Natural killer cell (primary cell): ENCODE measurements around the gene SEC16A. TPM values are rescaled to one million over a fixed set of nuclear protein-coding genes. Genes with fewer than 3 reads are reported as not detected.

Experiments used
- ATAC-seq, 3 donors: fragments of 150-1000 bp in 2 of 3; fragments of 200-7000 bp in 1 of 3; cut with Tn5 transposase; 1 replicate in 1 of 3; 2 replicates in 2 of 3; pipeline ENCODE4 v1.10.0; 2021; ENCODE audit warnings: mild to moderate bottlenecking in 2 of 3, moderate library complexity in 2 of 3
- DNase-seq, 2 donors: peaks; one replicate each; pipeline versions ENCODE4 v3.0.0 to v3.0.0-alpha.2; 2013 to 2021; ENCODE audit warnings: mixed read lengths in 1 of 2
- H3K27ac ChIP-seq: one replicate; pipeline ENCODE4 v1.5.1; 2013; ENCODE audit warnings: mild to moderate bottlenecking, low read length
- H3K27me3 ChIP-seq: one replicate; pipeline ENCODE4 v1.6.1; 2013; ENCODE audit warnings: low read length; ENCODE audit not compliant: control insufficient read depth, insufficient read depth
- H3K36me3 ChIP-seq: one replicate; pipeline ENCODE4 v1.6.1; 2013; ENCODE audit warnings: low read length; ENCODE audit not compliant: control insufficient read depth, insufficient read depth
- H3K4me1 ChIP-seq: one replicate; pipeline ENCODE4 v1.6.1; 2013; ENCODE audit warnings: low read length; ENCODE audit not compliant: control insufficient read depth, insufficient read depth
- H3K4me3 ChIP-seq: one replicate; pipeline ENCODE4 v1.5.1; 2013; ENCODE audit warnings: low read length
- H3K9me3 ChIP-seq: one replicate; pipeline ENCODE4 v1.6.1; 2013; ENCODE audit warnings: low read length; ENCODE audit not compliant: control insufficient read depth, insufficient read depth
- H3K27ac Mint-ChIP-seq, 2 donors: one replicate each; pipeline ENCODE4 v1.8.0; 2022; ENCODE audit warnings: mild to moderate bottlenecking in 2 of 2, mixed read lengths in 2 of 2, moderate library complexity in 1 of 2
- H3K27me3 Mint-ChIP-seq, 2 donors: one replicate each; pipeline ENCODE4 v1.8.0; 2022; ENCODE audit warnings: low read depth in 2 of 2, mixed read lengths in 2 of 2
- H3K36me3 Mint-ChIP-seq: one replicate; pipeline ENCODE4 v1.8.0; 2022; ENCODE audit warnings: mixed read lengths
- H3K4me1 Mint-ChIP-seq, 2 donors: one replicate each; pipeline ENCODE4 v1.8.0; 2022; ENCODE audit warnings: mixed read lengths in 2 of 2
- H3K4me3 Mint-ChIP-seq: one replicate; pipeline ENCODE4 v1.8.0; 2022; ENCODE audit warnings: mild to moderate bottlenecking, moderate library complexity, mixed read lengths
- H3K9me3 Mint-ChIP-seq, 2 donors: one replicate each; pipeline ENCODE4 v1.8.0; 2022; ENCODE audit warnings: mixed read lengths in 2 of 2
- WGBS: methylation state at CpG from one replicate; pipeline ENCODE4 v1.1.7; 2013; ENCODE audit warnings: missing lambda C conversion rate; ENCODE audit not compliant: insufficient coverage; 5-methylcytosine and 5-hydroxymethylcytosine counted together
- intact Hi-C: fragments of 100-400 bp; cut with micrococcal nuclease; formaldehyde crosslinking; loops from one replicate; pipeline ENCODE4 v1.14.2; 2022
- total RNA-seq, 4 donors: library from RNA; stranded (reverse); fragments of 120-200 nt in 1 of 4; gene quantifications; one replicate each; pipeline versions ENCODE4 v1.2.3 to v1.2.4, GENCODE V29; 2013 to 2022
- TF ChIP-seq, protein P1 (sequence below): fragments of 200-600 bp; IDR thresholded peaks from one replicate; pipeline ENCODE4 v1.8.0; 2022; ENCODE audit warnings: antibody characterized with exemption

Gene SEC16A
- total RNA-seq, 3 donors from 2014 or later (not counting 1 experiment from before 2014, with no cell fraction given) = 84.3 to 89.0 (median 87.1) TPM

DNA sequence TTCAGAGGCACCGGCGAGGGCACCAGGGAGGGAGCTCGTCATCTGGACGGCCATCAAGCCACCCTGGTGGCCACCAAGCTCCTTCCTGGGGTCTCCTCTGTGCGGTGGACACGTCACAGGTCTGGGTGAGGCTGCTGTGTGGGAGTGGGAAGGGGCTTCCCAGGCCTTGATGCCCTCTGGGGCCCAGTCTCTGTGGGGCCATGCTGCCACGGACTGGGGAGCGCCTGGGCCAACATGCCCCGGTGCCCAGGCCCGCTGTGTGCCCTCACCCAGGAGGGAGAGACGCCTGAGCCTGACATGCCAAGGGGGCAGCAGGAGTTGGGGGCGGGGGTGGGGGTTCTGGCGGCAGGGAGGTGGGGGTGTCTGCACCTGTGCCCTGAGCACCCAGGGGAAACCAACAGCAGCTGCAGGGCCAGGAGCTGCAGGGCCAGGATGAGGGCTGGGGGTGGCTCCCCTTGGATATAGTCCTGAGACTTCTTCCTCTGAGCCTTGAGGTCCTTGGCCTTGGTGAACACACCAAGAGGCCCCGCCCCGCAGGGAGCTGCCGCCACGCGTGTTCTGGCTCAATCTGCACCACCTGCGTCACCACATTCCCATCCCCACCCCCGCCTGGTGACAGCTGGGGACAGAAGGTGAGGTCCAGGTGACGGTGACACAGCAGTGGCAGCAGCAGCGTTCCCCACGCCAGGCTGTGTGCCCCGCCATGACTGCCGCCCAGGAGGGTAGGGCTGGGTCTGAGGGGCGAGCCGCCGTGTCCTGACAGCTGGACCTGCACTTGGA lies 15.3 kb upstream of the SEC16A start:
- intact Hi-C loops = no loop called here
- no peaks in the 10 kb centered on the region for H3K36me3 Mint-ChIP-seq
- Histone ChIP-seq H3K4me3 (no peak overlapping the region), H3K36me3 (peaks cover 75% of the 10 kb centered on the region), H3K27me3 (no peaks in the 10 kb centered on the region), H3K9me3 (no peaks in the 10 kb centered on the region), H3K27ac (no peak overlapping the region), H3K4me1 (no peaks in the 10 kb centered on the region)
- no peaks in the 10 kb centered on the region for H3K27me3 Mint-ChIP-seq
- TF ChIP-seq, protein P1, sequence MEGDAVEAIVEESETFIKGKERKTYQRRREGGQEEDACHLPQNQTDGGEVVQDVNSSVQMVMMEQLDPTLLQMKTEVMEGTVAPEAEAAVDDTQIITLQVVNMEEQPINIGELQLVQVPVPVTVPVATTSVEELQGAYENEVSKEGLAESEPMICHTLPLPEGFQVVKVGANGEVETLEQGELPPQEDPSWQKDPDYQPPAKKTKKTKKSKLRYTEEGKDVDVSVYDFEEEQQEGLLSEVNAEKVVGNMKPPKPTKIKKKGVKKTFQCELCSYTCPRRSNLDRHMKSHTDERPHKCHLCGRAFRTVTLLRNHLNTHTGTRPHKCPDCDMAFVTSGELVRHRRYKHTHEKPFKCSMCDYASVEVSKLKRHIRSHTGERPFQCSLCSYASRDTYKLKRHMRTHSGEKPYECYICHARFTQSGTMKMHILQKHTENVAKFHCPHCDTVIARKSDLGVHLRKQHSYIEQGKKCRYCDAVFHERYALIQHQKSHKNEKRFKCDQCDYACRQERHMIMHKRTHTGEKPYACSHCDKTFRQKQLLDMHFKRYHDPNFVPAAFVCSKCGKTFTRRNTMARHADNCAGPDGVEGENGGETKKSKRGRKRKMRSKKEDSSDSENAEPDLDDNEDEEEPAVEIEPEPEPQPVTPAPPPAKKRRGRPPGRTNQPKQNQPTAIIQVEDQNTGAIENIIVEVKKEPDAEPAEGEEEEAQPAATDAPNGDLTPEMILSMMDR = no peak
- DNase-seq (no peak), ATAC-seq (no peak)
- no peak overlapping the region for H3K27ac Mint-ChIP-seq
- 92% methylated on average over 28 of the region's 28 CpGs for WGBS
- peaks cover 0 to 4% of the 10 kb centered on the region in 2 donors for H3K4me1 Mint-ChIP-seq
- no peaks in the 10 kb centered on the region for H3K9me3 Mint-ChIP-seq
- H3K4me3 Mint-ChIP-seq = no peak overlapping the region

- Mint-ChIP-seq H3K36me3 (no peaks in the 10 kb centered on the region), H3K4me3 (no peak overlapping the region), H3K9me3 (no peaks in the 10 kb centered on the region), H3K27me3 (no peaks in the 10 kb centered on the region), H3K4me1 (peaks cover 0 to 4% of the 10 kb centered on the region in 2 donors), H3K27ac (no peak overlapping the region)
- ATAC-seq = no peak
- Histone ChIP-seq H3K4me1 (no peaks in the 10 kb centered on the region), H3K9me3 (no peaks in the 10 kb centered on the region), H3K36me3 (peaks cover 66% of the 10 kb centered on the region), H3K27me3 (no peaks in the 10 kb centered on the region), H3K27ac (no peak overlapping the region), H3K4me3 (no peak overlapping the region)
- DNase-seq = no peak
- intact Hi-C loops = no loop called here
- WGBS = 96% methylated on average over 56 of the region's 56 CpGs
- TF ChIP-seq, protein P1 = no peak
Measured at GRCh38 chr9:136496801-136497620, 14.2 kb upstream of the SEC16A start.

- intact Hi-C loops = no loop called here
- Histone ChIP-seq H3K4me1 (no peaks in the 10 kb centered on the region), H3K27ac (no peak overlapping the region), H3K4me3 (no peak overlapping the region), H3K27me3 (no peaks in the 10 kb centered on the region), H3K9me3 (no peaks in the 10 kb centered on the region), H3K36me3 (peaks cover 59% of the 10 kb centered on the region)
- ATAC-seq = no peak
- 81% methylated on average over 18 of the region's 18 CpGs for WGBS
- no peak overlapping the region for H3K4me3 Mint-ChIP-seq
- H3K27ac Mint-ChIP-seq = no peak overlapping the region
- H3K9me3 Mint-ChIP-seq = no peaks in the 10 kb centered on the region
- no peaks in the 10 kb centered on the region for H3K27me3 Mint-ChIP-seq
- no peak for DNase-seq
- TF ChIP-seq, protein P1 = no peak
- peaks cover 0 to 4% of the 10 kb centered on the region in 2 donors for H3K4me1 Mint-ChIP-seq
- H3K36me3 Mint-ChIP-seq = no peaks in the 10 kb centered on the region
Measured at GRCh38 chr9:136496181-136496580, 13.3 kb upstream of the SEC16A start.
